ENCODE results near the gene CD93. TPM values are rescaled to one million over a fixed set of nuclear protein-coding genes. Genes with fewer than 3 reads are reported as not detected.

The CD93 gene
- total RNA-seq, 4 donors from 2014 or later: 17.3 to 22.2 (median 21.1) TPM

- Histone ChIP-seq H3K4me3 (peak overlapping the region; percentile 12 to 57 (median 46)), H3K4me1 (peaks cover 0 to 17% of the 10 kb centered on the region in 2 donors), H3K36me3 (no peaks in the 10 kb centered on the region), H3K27me3 (no peaks in the 10 kb centered on the region), H3K27ac (peak overlapping the region; percentile 75 to 90 (median 83)), H3K9me3 (no peaks in the 10 kb centered on the region)
- TF ChIP-seq POLR2A (IDR thresholded peaks at IDR 0.05) (no peak), CTCF (IDR thresholded peaks at IDR 0.05 in 4 of 5, conservative IDR thresholded peaks at IDR 0.05 in 1 of 5) (no peak)
- no peak for DNase-seq
- in situ Hi-C loops (cut with MboI; ENCODE audit: low sequenced_read_pairs in 4 of 4): no loop called here
- no peak for ATAC-seq
- intact Hi-C loops (cut with DNase I; ENCODE audit: low total_unique reads): no loop called here
Observed at GRCh38 chr20:23085436-23086055, 578 bp downstream of the CD93 start.

DNA sequence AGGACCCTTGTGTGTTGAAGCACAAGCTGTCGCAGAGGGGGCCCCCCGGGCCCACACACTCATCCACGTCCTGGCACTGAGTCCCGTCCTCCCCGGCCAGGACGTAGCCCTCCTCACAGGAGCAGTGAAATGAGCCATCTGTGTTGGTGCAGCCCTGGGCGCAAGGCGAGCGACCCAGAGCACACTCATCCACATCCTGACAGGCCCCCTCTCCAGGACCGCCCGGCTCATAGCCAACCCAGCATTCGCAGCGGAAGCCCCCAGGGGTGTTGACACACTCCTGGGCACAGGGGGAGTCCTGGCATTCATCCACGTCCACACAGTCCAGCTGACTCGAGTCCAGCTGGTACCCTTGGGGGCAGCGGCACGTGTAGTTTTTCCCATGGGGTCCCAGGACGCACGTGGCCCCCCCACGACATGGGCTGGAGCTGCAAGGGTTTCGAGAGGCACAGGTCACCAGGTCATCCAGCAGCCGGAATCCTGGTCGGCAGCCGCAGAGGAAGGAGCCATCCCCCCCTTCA, 1.2 kb downstream of the CD93 start:
- DNase-seq (no peak), ATAC-seq (no peak)
- H3K27me3 ChIP-seq: no peaks in the 10 kb centered on the region
- no peak for TF ChIP-seq POLR2A (IDR thresholded peaks at IDR 0.05)
- TF ChIP-seq CTCF (IDR thresholded peaks at IDR 0.05 in 4 of 5, conservative IDR thresholded peaks at IDR 0.05 in 1 of 5): no peak
- H3K27ac ChIP-seq: peak overlapping the region; percentile 75 to 90 (median 83)
- in situ Hi-C loops (cut with MboI; ENCODE audit: low sequenced_read_pairs in 4 of 4): no loop called here
- H3K36me3 ChIP-seq: no peaks in the 10 kb centered on the region
- H3K4me3 ChIP-seq: peak overlapping the region; percentile 12 to 57 (median 46)
- intact Hi-C loops (cut with DNase I; ENCODE audit: low total_unique reads): no loop called here
- H3K4me1 ChIP-seq: peaks cover 0 to 17% of the 10 kb centered on the region in 2 donors
- H3K9me3 ChIP-seq: no peaks in the 10 kb centered on the region

DNA sequence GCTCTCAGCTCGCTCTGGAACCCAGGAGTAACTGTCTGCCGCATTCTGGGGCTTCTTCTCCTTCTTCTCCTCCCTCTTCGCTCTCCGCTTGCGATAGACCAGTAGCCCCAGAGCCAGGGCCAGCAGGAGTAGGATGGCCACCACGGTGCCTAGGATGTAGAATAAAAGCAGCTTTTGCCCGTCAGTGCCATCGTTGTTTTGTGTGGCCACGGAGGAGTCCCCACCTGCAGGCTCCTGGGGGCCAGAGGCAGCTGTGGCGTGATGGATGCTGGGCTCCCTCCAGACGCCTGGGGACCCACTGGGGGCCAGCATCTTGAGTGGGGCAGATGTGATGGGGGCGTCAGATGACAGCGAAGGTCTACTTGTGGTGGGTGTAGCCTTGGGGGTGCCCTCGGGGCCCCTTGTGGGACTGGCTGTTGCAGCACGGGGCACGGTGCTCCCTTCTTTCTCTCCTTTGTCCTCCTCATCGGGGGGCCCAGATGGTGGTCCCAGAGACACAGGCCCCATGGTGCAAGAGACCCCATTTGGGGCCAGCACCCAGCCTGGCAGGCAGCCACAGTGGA, 1.8 kb downstream of the CD93 start:
- in situ Hi-C loops (cut with MboI; ENCODE audit: low sequenced_read_pairs in 4 of 4): no loop called here
- peak overlapping the region; percentile 12 to 57 (median 46) for H3K4me3 ChIP-seq
- no peaks in the 10 kb centered on the region for H3K27me3 ChIP-seq
- H3K9me3 ChIP-seq: no peaks in the 10 kb centered on the region
- intact Hi-C loops (cut with DNase I; ENCODE audit: low total_unique reads): no loop called here
- DNase-seq (no peak), ATAC-seq (no peak)
- TF ChIP-seq CTCF (IDR thresholded peaks at IDR 0.05 in 4 of 5, conservative IDR thresholded peaks at IDR 0.05 in 1 of 5) (no peak), POLR2A (IDR thresholded peaks at IDR 0.05) (no peak)
- peaks cover 0 to 17% of the 10 kb centered on the region in 2 donors for H3K4me1 ChIP-seq
- no peaks in the 10 kb centered on the region for H3K36me3 ChIP-seq
- peak overlapping the region; percentile 75 to 90 (median 83) for H3K27ac ChIP-seq

DNA sequence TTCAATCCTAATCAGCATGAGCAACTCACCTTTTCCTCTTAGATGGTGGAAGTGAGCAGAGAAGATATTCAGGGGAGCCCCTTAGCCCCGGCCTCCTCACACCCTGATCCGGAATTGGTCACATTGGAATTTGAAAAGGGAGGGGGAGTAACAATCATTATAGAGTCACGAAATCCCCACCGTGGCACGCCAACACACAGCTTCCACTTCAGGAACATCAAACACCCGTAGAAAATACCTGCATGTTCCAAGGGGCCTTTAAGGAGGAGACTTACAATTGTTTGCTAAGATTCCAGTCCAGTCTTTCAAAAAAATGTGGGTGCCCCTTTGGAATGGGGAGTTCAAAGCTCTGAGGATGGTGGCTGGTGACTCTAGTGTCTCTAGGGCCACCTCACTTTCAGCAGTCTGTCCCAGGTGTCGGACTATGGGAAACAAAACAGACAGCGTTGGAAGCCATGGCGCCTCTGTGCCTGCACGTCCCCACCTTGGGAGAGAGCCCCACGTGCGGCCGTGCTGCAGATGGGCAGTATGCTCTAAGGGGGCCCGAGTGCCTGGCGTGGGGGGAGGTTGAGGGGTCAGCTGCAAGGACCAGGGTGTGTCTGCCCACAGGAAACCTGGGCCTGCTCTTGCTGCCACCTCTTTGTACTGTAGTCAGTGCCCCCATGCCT, 2.4 kb downstream of the CD93 start:
- Histone ChIP-seq H3K27ac (peak overlapping the region; percentile 75 to 90 (median 83)), H3K4me3 (peak overlapping the region; percentile 12 to 57 (median 46)), H3K4me1 (peaks cover 0 to 19% of the 10 kb centered on the region in 2 donors), H3K27me3 (no peaks in the 10 kb centered on the region), H3K36me3 (no peaks in the 10 kb centered on the region), H3K9me3 (no peaks in the 10 kb centered on the region)
- ATAC-seq: no peak
- in situ Hi-C loops (cut with MboI; ENCODE audit: low sequenced_read_pairs in 4 of 4): no loop called here
- intact Hi-C loops (cut with DNase I; ENCODE audit: low total_unique reads): no loop called here
- no peak for TF ChIP-seq POLR2A (IDR thresholded peaks at IDR 0.05)
- no peak for TF ChIP-seq CTCF (IDR thresholded peaks at IDR 0.05 in 4 of 5, conservative IDR thresholded peaks at IDR 0.05 in 1 of 5)
- no peak for DNase-seq
